Astrocyte (in vitro differentiated cells and primary cell): ENCODE data around the gene P2RY6. TPM values are rescaled to one million over a fixed set of nuclear protein-coding genes. Genes with fewer than 3 reads are reported as not detected.

Experiments used
- DNase-seq: peaks from one replicate; pipeline ENCODE4 v3.0.0-alpha.2; 2010; ENCODE audit warnings: low read depth
- FAIRE-seq: peaks from 2 replicates; lab custom pipeline; 2011; peaks lifted over from hg19 to GRCh38; lab: Jason Lieb, UNC
- H2AFZ ChIP-seq: 2 replicates; pipeline ENCODE4 v1.6.0; 2012; ENCODE audit warnings: low read depth, low read length, inconsistent platforms
- H3K27ac ChIP-seq: 2 replicates; pipeline ENCODE4 v1.5.1; 2011; ENCODE audit warnings: low read depth, low read length, inconsistent platforms
- H3K27me3 ChIP-seq: 2 replicates; pipeline ENCODE4 v1.6.0; 2011; ENCODE audit warnings: low read length, inconsistent platforms; ENCODE audit not compliant: insufficient read depth
- H3K36me3 ChIP-seq: 2 replicates; pipeline ENCODE4 v1.5.1; 2011; ENCODE audit warnings: low read length, inconsistent platforms; ENCODE audit not compliant: insufficient read depth
- H3K4me1 ChIP-seq: 2 replicates; pipeline ENCODE4 v1.5.1; 2011; ENCODE audit warnings: low read length, inconsistent platforms; ENCODE audit not compliant: insufficient read depth
- H3K4me2 ChIP-seq: 2 replicates; pipeline ENCODE4 v1.6.0; 2012; ENCODE audit warnings: low read length, inconsistent platforms
- H3K4me3 ChIP-seq: 2 replicates; pipeline ENCODE4 v1.5.1; 2011; ENCODE audit warnings: low read depth, mild to moderate bottlenecking, low read length, inconsistent platforms; ENCODE audit not compliant: insufficient read depth
- H3K79me2 ChIP-seq: 2 replicates; pipeline ENCODE4 v1.6.0; 2012; ENCODE audit warnings: mild to moderate bottlenecking, low read length, inconsistent platforms; ENCODE audit not compliant: insufficient read depth
- H3K9ac ChIP-seq: 2 replicates; pipeline ENCODE4 v1.6.0; 2012; ENCODE audit warnings: mild to moderate bottlenecking, low read length, inconsistent platforms
- H3K9me3 ChIP-seq: 2 replicates; pipeline ENCODE4 v1.5.1; 2012; ENCODE audit warnings: low read depth, mild to moderate bottlenecking, low read length, inconsistent platforms; ENCODE audit not compliant: insufficient read depth
- H4K20me1 ChIP-seq: 2 replicates; pipeline ENCODE4 v1.6.0; 2012; ENCODE audit warnings: low read length, inconsistent platforms; ENCODE audit not compliant: insufficient read depth
- H3K27ac Mint-ChIP-seq: one replicate; pipeline ENCODE4 v1.8.0; 2021; ENCODE audit warnings: mild to moderate bottlenecking, mixed read lengths; ENCODE audit not compliant: unreplicated experiment
- H3K27me3 Mint-ChIP-seq: one replicate; pipeline ENCODE4 v1.8.0; 2021; ENCODE audit warnings: low read depth, mixed read lengths; ENCODE audit not compliant: unreplicated experiment
- H3K36me3 Mint-ChIP-seq: one replicate; pipeline ENCODE4 v1.8.0; 2021; ENCODE audit warnings: low read depth, mixed read lengths; ENCODE audit not compliant: unreplicated experiment
- H3K4me1 Mint-ChIP-seq: one replicate; pipeline ENCODE4 v1.8.0; 2021; ENCODE audit warnings: low read depth, mixed read lengths; ENCODE audit not compliant: unreplicated experiment
- H3K4me3 Mint-ChIP-seq: one replicate; pipeline ENCODE4 v1.8.0; 2021; ENCODE audit warnings: mild to moderate bottlenecking, moderate library complexity, mixed read lengths; ENCODE audit not compliant: unreplicated experiment
- H3K9me3 Mint-ChIP-seq: one replicate; pipeline ENCODE4 v1.8.0; 2021; ENCODE audit warnings: mild to moderate bottlenecking, mixed read lengths; ENCODE audit not compliant: unreplicated experiment
- CTCF ChIP-seq: IDR thresholded peaks from 2 replicates; pipeline ENCODE4 v1.5.1; 2011; ENCODE audit warnings: low read depth, mild to moderate bottlenecking, inconsistent platforms, low read length, moderate library complexity; ENCODE audit not compliant: insufficient read depth
- EZH2 ChIP-seq: IDR thresholded peaks from 2 replicates; pipeline ENCODE4 v1.6.1; 2012; ENCODE audit warnings: mild to moderate bottlenecking, low read length, inconsistent platforms; ENCODE audit not compliant: insufficient read depth
- total RNA-seq: library from RNA; stranded (reverse); gene quantifications from 2 replicates; pipeline ENCODE4 v1.2.1, GENCODE V29; 2021

Gene P2RY6
- total RNA-seq, 1 donor from 2014 or later, result 0.75 TPM

- H3K9me3 ChIP-seq, result no peaks in the 10 kb centered on the region
- no peaks in the 10 kb centered on the region for H3K27me3 ChIP-seq
- Mint-ChIP-seq H3K27ac (no peak overlapping the region), H3K27me3 (peaks cover 28% of the 10 kb centered on the region), H3K9me3 (no peaks in the 10 kb centered on the region), H3K4me3 (no peak overlapping the region), H3K4me1 (peaks cover 6% of the 10 kb centered on the region), H3K36me3 (peaks cover 3% of the 10 kb centered on the region)
- H4K20me1 ChIP-seq, result no peaks in the 10 kb centered on the region
- no peak for TF ChIP-seq CTCF
- no peak for TF ChIP-seq EZH2
- H3K36me3 ChIP-seq, result no peaks in the 10 kb centered on the region
- no peak overlapping the region for H3K9ac ChIP-seq
- H3K27ac ChIP-seq, result no peak overlapping the region
- peak overlapping the region; percentile 40 for H3K4me2 ChIP-seq
- H3K4me1 ChIP-seq, result peaks cover 30% of the 10 kb centered on the region
- no peak for FAIRE-seq
- no peaks in the 10 kb centered on the region for H3K79me2 ChIP-seq
- no peak overlapping the region for H3K4me3 ChIP-seq
- H2AFZ ChIP-seq, result peak overlapping the region; percentile 35
- no peak for DNase-seq
These were observed 20.4 kb downstream of the P2RY6 start for GRCh38 chr11:73292525-73292894.

DNA sequence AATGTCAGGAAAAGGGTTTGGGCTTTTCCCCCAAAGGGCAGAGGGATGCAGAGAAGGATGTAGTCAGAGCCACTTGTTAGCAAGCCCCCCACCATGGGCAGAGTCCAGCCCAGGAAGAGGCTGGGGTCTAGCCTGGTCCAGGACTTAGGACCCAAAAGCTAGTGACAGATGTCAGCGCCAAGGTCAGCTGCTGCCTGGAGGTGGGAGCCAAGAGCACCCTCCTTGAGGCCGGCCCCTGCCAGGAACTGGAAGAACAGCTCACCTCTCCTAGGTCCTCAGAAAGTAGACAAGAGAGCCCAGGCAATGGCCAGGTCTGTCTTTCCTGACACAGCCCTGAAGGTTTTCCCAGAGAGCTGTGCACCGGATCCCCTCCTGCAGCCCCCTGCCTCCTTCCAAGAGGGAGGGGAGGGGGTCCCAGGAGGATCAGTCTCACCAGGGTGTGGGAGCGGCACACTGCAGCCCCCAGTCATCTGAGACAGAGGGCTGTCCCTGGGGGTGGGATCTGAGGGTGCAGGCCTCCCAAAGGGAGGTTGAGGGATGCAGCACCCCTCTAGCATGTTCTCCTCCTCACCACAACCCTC, 21.3 kb downstream of the P2RY6 start:
- no peaks in the 10 kb centered on the region for H3K36me3 ChIP-seq
- no peaks in the 10 kb centered on the region for H3K9me3 ChIP-seq
- H3K36me3 Mint-ChIP-seq, result peaks cover 3% of the 10 kb centered on the region
- H3K27me3 Mint-ChIP-seq, result peaks cover 37% of the 10 kb centered on the region
- H3K27ac Mint-ChIP-seq, result no peak overlapping the region
- H2AFZ ChIP-seq, result no peak overlapping the region
- no peaks in the 10 kb centered on the region for H3K9me3 Mint-ChIP-seq
- peaks cover 26% of the 10 kb centered on the region for H3K4me1 ChIP-seq
- no peak for DNase-seq
- H4K20me1 ChIP-seq, result no peaks in the 10 kb centered on the region
- H3K4me3 Mint-ChIP-seq, result no peak overlapping the region
- TF ChIP-seq CTCF (no peak), EZH2 (no peak)
- no peak overlapping the region for H3K9ac ChIP-seq
- H3K4me3 ChIP-seq, result no peak overlapping the region
- H3K4me1 Mint-ChIP-seq, result peaks cover 9% of the 10 kb centered on the region
- no peaks in the 10 kb centered on the region for H3K27me3 ChIP-seq
- H3K79me2 ChIP-seq, result no peaks in the 10 kb centered on the region
- no peak for FAIRE-seq
- H3K27ac ChIP-seq, result no peak overlapping the region
- H3K4me2 ChIP-seq, result no peak overlapping the region

- Mint-ChIP-seq H3K27me3 (peaks cover 40% of the 10 kb centered on the region), H3K4me3 (peak overlapping the region; percentile 15), H3K27ac (peak overlapping the region; percentile 31), H3K9me3 (no peaks in the 10 kb centered on the region), H3K4me1 (peaks cover 5% of the 10 kb centered on the region), H3K36me3 (peaks cover 3% of the 10 kb centered on the region)
- Histone ChIP-seq H4K20me1 (no peaks in the 10 kb centered on the region), H2AFZ (no peak overlapping the region), H3K27ac (no peak overlapping the region), H3K27me3 (no peaks in the 10 kb centered on the region), H3K79me2 (no peaks in the 10 kb centered on the region), H3K36me3 (no peaks in the 10 kb centered on the region), H3K4me2 (no peak overlapping the region), H3K9me3 (no peaks in the 10 kb centered on the region), H3K9ac (no peak overlapping the region), H3K4me3 (no peak overlapping the region), H3K4me1 (peaks cover 14% of the 10 kb centered on the region)
- DNase-seq (no peak), FAIRE-seq (no peak)
- TF ChIP-seq EZH2 (no peak), CTCF (no peak)
These were observed 22.5 kb downstream of the P2RY6 start for GRCh38 chr11:73294604-73295003.
